ENCODE data around the gene MTERF2.

- TF ChIP-seq, protein P1, sequence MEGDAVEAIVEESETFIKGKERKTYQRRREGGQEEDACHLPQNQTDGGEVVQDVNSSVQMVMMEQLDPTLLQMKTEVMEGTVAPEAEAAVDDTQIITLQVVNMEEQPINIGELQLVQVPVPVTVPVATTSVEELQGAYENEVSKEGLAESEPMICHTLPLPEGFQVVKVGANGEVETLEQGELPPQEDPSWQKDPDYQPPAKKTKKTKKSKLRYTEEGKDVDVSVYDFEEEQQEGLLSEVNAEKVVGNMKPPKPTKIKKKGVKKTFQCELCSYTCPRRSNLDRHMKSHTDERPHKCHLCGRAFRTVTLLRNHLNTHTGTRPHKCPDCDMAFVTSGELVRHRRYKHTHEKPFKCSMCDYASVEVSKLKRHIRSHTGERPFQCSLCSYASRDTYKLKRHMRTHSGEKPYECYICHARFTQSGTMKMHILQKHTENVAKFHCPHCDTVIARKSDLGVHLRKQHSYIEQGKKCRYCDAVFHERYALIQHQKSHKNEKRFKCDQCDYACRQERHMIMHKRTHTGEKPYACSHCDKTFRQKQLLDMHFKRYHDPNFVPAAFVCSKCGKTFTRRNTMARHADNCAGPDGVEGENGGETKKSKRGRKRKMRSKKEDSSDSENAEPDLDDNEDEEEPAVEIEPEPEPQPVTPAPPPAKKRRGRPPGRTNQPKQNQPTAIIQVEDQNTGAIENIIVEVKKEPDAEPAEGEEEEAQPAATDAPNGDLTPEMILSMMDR (IDR thresholded peaks at IDR 0.05): no peak
- TF ChIP-seq EP300 (IDR thresholded peaks at IDR 0.05): no peak
Observed at GRCh38 chr12:107032266-107032665, 45.3 kb upstream of the MTERF2 start.

Measured in ovary (tissue), 3 donors.